GM21723 (cell line): ENCODE results near the gene PABPN1.
A peak's percentile ranks its signal among the peaks of the same experiment; 100 is the strongest.
"Not testable (repeated sequence)": the region's sequence is repeated elsewhere in the genome, so short reads cannot be mapped to it uniquely, and the experiment has no call there.

Source experiments
- ATAC-seq: cut with Tn5 transposase; IDR thresholded peaks from one replicate; pipeline ENCODE4 v1.9.1; 2021; ENCODE audit warnings: mild to moderate bottlenecking, moderate library complexity; ENCODE audit not compliant: unreplicated experiment

Gene PABPN1

GRCh38 chr14:23320584-23321571 lies at the start of gene PABPN1:
PABPN1 (plus strand) TSS chr14:23321457; CDS start chr14:23321470, 13 bp downstream.
- ATAC-seq: peak; percentile 90

GRCh38 chr14:23275412-23275811 lies 45.8 kb upstream of the PABPN1 start:
- no peak for ATAC-seq

DNA sequence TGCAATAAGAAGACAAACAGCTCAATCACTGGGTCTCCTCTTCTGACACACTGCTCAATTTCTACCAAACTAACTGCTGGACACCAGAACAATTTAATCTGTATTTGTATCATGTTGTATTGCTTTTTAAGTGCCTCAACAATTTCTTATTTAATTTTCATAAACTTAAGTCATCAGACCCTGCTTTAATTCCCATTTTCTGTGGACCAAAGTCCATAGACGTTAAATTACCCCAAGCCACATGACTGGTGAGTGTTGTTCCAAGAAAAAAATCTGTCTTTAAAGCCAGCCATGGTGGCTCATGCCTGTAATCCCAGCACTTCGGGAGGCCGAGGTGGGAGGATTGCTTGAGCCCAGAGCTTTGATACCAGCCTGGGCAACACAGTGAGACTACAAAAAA lies 44.1 kb upstream of the PABPN1 start:
- no peak for ATAC-seq

GRCh38 chr14:23277928-23278327 lies 43.3 kb upstream of the PABPN1 start:
- ATAC-seq: not testable (repeated sequence)

- no peak for ATAC-seq
Observed at GRCh38 chr14:23281247-23281646, 40.0 kb upstream of the PABPN1 start.

- no peak for ATAC-seq
Observed at GRCh38 chr14:23284654-23285529, 36.4 kb upstream of the PABPN1 start.

GRCh38 chr14:23285530-23286019 lies 35.7 kb upstream of the PABPN1 start:
- peak; percentile 28 for ATAC-seq

- ATAC-seq: peak; percentile 99
Observed at GRCh38 chr14:23286020-23286901, 35.0 kb upstream of the PABPN1 start, which contains the start of gene HOMEZ. HOMEZ (minus strand) TSS chr14:23286132; CDS start chr14:23285952, 180 bp downstream.

- no peak for ATAC-seq
Observed at GRCh38 chr14:23286902-23287479, 34.3 kb upstream of the PABPN1 start.

DNA sequence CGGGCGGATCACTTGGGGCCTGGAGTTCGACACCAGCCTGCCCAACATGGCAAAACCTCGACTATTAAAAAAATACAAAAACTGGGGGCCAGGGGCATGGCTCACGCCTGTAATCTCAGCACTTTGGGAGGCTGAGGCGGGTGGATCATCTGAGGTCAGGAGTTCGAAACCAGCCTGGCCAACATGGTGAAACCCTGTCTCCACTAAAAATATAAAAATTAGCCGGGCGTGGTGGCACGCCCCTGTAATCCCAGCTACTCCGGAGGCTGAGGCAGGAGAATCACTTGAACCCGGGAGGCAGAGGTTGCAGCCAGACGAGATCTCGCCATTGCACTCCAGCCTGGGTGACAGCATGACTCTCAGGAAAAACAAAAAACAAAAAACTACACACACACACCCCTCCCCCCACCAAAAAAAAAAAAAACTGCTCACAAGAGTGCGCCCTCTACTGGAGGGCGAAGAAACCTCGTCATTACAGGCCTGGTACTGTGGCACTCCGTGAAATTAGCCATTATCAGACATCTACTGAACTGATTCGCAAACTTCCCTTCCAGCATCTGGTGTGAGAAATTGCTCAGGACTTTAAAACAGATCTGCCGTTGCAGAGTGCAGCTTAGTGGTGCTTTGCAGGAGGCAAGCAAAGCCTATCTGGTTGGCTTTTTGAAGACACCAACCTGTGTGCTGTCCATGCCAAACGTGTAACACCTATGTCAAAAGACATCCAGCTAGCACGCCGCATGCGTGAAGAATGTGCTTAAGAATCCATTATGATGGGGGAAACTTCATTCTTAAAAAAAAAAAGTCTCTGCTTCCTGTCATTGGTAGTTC lies 26.3 kb upstream of the PABPN1 start:
- peak; percentile 63 for ATAC-seq

DNA sequence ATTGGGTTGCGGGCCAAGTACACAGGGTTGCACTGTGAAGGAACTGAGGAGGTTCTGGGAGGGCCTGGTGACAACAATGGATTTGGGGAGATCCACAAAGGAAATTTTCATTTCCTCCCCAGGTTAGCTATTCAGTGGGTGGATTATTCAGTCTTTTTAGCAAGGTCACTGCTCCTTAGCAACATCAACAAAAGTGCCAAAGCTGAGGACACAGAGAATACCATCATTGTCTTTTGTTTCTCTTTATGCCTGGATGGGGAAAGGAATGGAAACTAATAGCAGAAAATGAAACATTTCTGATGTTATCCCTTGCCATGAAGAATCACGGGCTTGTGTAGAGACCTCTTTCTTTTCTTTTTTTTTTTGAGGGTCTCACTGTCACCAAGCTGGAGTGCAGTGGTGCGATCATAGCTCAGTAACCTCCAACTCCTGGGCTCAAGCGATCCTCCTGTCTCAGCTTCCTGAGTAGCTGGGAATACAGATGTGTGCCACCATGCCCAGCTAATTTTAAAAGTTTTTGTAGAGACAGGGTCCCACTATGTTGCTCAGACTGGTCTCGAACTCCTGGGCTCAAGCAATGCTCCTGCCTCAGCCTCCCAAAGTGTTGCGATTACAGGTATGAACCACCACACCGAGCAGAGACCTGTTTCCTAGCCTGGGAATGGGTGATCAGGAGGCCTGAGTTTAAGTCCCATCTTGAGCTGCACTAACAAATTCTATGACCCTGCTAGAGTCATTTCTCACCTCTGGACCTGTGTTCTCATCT lies 25.1 kb upstream of the PABPN1 start:
- ATAC-seq: no peak

DNA sequence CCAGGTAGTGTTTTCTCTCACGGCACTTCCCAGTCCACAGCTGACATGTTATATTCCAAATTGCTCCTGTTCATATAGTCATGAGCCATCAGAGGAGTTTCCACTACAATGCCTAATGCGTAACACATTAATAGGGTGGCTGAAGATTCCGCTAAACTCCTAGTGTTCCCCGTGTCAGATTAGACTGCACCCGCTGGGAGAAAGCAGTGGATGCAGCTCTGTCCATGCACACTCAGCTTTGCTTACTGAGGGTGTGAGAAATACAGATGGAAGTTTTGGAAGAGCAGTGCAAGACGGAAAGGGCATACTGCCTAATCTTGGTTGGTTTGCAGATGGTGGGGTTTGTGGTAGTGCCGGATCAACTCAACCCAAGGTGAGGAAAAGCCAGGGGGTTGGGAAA lies 24.2 kb upstream of the PABPN1 start:
- ATAC-seq: no peak

DNA sequence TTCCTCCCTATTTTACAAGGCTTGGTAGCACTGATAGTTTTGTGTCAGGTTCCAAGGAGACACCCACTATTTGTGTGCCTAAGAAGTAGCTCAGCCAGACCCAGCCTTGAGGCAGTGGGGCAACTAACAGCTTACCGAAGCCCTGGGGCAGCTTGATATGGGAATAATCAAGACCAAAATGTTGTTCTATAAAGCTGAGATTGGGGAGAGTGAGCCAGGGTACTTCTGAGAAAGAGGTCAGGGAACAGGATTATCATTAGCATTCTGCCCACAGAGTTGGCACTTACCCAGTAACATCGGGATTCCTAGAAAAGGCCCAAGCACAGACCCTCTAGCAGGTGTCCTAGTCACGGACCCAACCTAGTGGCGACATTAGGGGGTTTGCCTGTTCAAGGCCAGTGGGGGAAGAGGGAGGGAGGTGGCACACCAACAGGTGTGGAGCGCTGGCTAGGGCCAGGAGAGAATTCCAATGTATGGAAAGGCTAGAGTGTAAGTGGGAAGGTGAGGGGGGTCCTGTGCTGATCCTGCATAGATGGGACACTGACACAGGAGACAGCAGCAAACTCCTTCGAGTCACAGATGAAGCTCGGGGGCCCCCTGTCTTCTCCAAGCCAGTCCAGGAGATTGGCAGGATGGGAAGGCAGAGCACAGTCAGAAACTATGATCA lies 23.5 kb upstream of the PABPN1 start:
- ATAC-seq: no peak

GRCh38 chr14:23299211-23299957 lies 21.9 kb upstream of the PABPN1 start:
- no peak for ATAC-seq

- ATAC-seq: no peak
Observed at GRCh38 chr14:23299986-23300686, 21.1 kb upstream of the PABPN1 start.

DNA sequence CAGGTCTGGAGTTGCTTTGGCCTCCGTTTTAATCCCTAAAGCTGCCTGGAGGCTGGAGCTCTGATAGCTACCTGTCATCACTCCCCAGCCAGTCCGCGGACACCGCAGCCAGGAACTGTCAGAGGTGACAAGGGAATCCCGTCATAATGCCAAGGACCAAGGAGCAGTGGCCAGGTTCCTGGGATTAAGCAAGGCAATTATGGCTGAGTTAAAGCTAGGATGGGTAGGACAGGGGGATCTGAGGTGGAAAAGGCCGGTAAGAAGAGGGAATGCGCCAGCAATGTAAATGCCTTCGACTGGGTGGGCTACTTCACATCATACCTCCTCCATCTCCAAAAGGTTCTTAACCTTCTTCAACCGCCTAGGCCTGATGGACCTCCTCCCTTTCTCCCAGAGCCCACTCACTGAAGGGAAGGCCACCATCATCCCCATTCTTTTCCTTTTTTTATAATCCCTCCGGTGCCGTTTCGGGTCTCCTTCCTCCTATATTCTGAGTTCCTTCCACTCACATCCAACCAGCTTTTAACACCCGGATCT lies 20.5 kb upstream of the PABPN1 start:
- no peak for ATAC-seq
